A673 (cell line): ENCODE measurements around the gene GSDMA. TPM values are rescaled to one million over a fixed set of nuclear protein-coding genes. Genes with fewer than 3 reads are reported as not detected.

Experiments used
- Bru-seq: library from RNA; stranded (reverse); fragments of 400-500 nt; gene quantifications from one replicate; lab custom pipeline; 2021; lab: Mats Ljungman, UMichigan
- BruChase-seq, 2 experiments: library from RNA; stranded (reverse); fragments of 400-500 nt; gene quantifications; one replicate each; lab custom pipeline; 2021; lab: Mats Ljungman, UMichigan
- BruUV-seq: library from RNA; stranded (reverse); fragments of 400-500 nt; replicated peaks from 2 replicates; lab custom pipeline; 2021; lab: Mats Ljungman, UMichigan
- CTCF ChIA-PET: fragments of 300-600 bp; sonication (Branson Sonifier 250); formaldehyde crosslinking; loops from one replicate; lab custom pipeline; 2022; ENCODE audit warnings: antibody characterized with exemption; lab: Charles Lee
- POLR2A ChIA-PET: fragments of 300-600 bp; sonication (Branson Sonifier 250); formaldehyde crosslinking; loops from one replicate; lab custom pipeline; 2022; ENCODE audit warnings: antibody characterized with exemption; ENCODE audit not compliant: low non-redundant PET; lab: Charles Lee
- DNase-seq: peaks from one replicate; pipeline ENCODE4 v3.0.0-alpha.2; 2015; ENCODE audit warnings: low spot score
- H3K27ac ChIP-seq: fragments of 200-600 bp; sonication (generic); 2 replicates; pipeline ENCODE4 v1.5.1; 2016; ENCODE audit warnings: mixed run types, low read depth, mild to moderate bottlenecking, mixed read lengths, antibody characterized with exemption, low read length; ENCODE audit not compliant: poor library complexity, severe bottlenecking
- H3K27me3 ChIP-seq: fragments of 200-600 bp; sonication (generic); replicated peaks from 2 replicates; pipeline ENCODE4 v1.6.1; 2017; ENCODE audit warnings: mixed run types, low read depth, mild to moderate bottlenecking, mixed read lengths, antibody characterized with exemption, low read length; ENCODE audit not compliant: insufficient read depth, poor library complexity
- H3K36me3 ChIP-seq: fragments of 200-600 bp; sonication (generic); 2 replicates; pipeline ENCODE4 v1.6.1; 2016; ENCODE audit warnings: mixed run types, mild to moderate bottlenecking, mixed read lengths, antibody characterized with exemption, low read length; ENCODE audit not compliant: insufficient read depth, poor library complexity, severe bottlenecking
- H3K4me1 ChIP-seq: fragments of 200-600 bp; sonication (generic); 2 replicates; pipeline ENCODE4 v1.6.1; 2017; ENCODE audit warnings: mixed run types, mild to moderate bottlenecking, mixed read lengths, antibody characterized with exemption, low read length; ENCODE audit not compliant: insufficient read depth, poor library complexity, severe bottlenecking
- H3K4me3 ChIP-seq: fragments of 200-600 bp; sonication (generic); 2 replicates; pipeline ENCODE4 v1.5.1; 2016; ENCODE audit warnings: low read depth, mixed run types, mild to moderate bottlenecking, mixed read lengths, low read length; ENCODE audit not compliant: poor library complexity, severe bottlenecking
- H3K9me3 ChIP-seq: fragments of 200-600 bp; sonication (generic); 2 replicates; pipeline ENCODE4 v1.6.1; 2016; ENCODE audit warnings: mixed run types, low read depth, mild to moderate bottlenecking, mixed read lengths, antibody characterized with exemption, low read length; ENCODE audit not compliant: poor library complexity, severe bottlenecking
- EZH2 ChIP-seq: fragments of 200-600 bp; sonication (generic); IDR thresholded peaks from 2 replicates; pipeline ENCODE4 v1.6.1; 2017; ENCODE audit warnings: borderline replicate concordance, low read depth, mild to moderate bottlenecking, mixed read lengths, antibody characterized with exemption, low read length; ENCODE audit not compliant: poor library complexity, severe bottlenecking
- intact Hi-C: fragments of 100-400 bp; cut with micrococcal nuclease; formaldehyde crosslinking; loops from one replicate; pipeline ENCODE4 v1.10.0; 2022; ENCODE audit not compliant: unreplicated experiment
- long read RNA-seq: library from polyadenylated mRNA; stranded (forward); transcript quantifications from one replicate; pipeline ENCODE4 v2.0.0, GENCODE V29; 2022
- total RNA-seq: library from RNA; stranded (reverse); gene quantifications from 2 replicates; pipeline ENCODE4 v1.2.3, GENCODE V29; 2021
- TF ChIP-seq, protein P1 (sequence below): fragments of 300-800, 200-600 bp; sonication (generic); conservative IDR thresholded peaks from 2 replicates; pipeline ENCODE4 v1.5.1; 2017; ENCODE audit warnings: low read depth, mild to moderate bottlenecking, antibody characterized with exemption, low read length, moderate library complexity, mixed read lengths

The GSDMA gene, protein sequence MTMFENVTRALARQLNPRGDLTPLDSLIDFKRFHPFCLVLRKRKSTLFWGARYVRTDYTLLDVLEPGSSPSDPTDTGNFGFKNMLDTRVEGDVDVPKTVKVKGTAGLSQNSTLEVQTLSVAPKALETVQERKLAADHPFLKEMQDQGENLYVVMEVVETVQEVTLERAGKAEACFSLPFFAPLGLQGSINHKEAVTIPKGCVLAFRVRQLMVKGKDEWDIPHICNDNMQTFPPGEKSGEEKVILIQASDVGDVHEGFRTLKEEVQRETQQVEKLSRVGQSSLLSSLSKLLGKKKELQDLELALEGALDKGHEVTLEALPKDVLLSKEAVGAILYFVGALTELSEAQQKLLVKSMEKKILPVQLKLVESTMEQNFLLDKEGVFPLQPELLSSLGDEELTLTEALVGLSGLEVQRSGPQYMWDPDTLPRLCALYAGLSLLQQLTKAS
- not detected in 2 replicates for total RNA-seq
- Bru-seq, nascent RNA = percentile 7 among the genes with signal in this experiment
- BruChase-seq, experiment 1, labeled RNA remaining after a 2-hour chase = not detected
- BruChase-seq, experiment 2, labeled RNA remaining after a 6-hour chase = percentile 3 among the genes with signal in this experiment
- long read RNA-seq = 0 reads

DNA sequence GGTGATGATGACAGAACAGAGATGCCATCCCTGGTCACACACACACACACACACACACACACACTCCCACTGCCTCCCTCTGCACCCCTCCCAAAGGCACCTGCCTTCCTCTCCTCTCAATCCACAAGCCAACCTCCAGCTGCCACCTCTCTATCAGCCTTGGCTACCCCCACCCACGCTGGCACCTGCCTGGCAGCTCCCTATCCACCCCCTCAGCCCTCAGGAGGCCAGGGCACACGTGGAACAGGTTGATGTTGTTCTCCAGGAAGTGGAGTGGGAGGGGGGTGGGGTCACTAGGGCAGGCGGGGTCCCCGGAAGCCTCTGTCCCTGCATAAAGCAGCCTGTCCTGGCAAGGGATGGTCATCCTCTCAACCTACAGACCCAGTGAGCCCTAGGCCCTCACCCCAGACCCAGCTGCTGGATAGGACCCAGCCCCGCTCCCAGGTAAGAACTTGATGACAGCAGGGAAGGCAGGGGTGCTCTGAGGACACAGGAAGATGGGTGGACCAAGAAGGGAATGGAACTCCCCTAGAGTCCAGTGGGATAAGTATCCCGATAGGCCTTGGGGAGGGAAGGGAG lies at the start of gene GSDMA:
TSS of gene GSDMA (plus strand) at position 363 of the 579 bp plus-strand sequence. CDS start 2,684 bp downstream, outside the sequence.
- Histone ChIP-seq H3K36me3 (no peaks in the 10 kb centered on the region), H3K4me1 (no peaks in the 10 kb centered on the region), H3K4me3 (no peak within 1 kb of the TSS), H3K27ac (no peak within 1 kb of the TSS), H3K9me3 (no peaks in the 10 kb centered on the region), H3K27me3 (no peaks in the 10 kb centered on the region)
- DNase-seq = no peak
- TF ChIP-seq EZH2 = no peak
- TF ChIP-seq, protein P1, sequence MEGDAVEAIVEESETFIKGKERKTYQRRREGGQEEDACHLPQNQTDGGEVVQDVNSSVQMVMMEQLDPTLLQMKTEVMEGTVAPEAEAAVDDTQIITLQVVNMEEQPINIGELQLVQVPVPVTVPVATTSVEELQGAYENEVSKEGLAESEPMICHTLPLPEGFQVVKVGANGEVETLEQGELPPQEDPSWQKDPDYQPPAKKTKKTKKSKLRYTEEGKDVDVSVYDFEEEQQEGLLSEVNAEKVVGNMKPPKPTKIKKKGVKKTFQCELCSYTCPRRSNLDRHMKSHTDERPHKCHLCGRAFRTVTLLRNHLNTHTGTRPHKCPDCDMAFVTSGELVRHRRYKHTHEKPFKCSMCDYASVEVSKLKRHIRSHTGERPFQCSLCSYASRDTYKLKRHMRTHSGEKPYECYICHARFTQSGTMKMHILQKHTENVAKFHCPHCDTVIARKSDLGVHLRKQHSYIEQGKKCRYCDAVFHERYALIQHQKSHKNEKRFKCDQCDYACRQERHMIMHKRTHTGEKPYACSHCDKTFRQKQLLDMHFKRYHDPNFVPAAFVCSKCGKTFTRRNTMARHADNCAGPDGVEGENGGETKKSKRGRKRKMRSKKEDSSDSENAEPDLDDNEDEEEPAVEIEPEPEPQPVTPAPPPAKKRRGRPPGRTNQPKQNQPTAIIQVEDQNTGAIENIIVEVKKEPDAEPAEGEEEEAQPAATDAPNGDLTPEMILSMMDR = no peak
- ChIA-PET POLR2A (no interaction called here), CTCF (no interaction called here)
- intact Hi-C loops = no loop called here
- no TSS peak for BruUV-seq

GRCh38 chr17:39913989-39914388 lies 48.8 kb upstream of the GSDMA start:
- no peaks in the 10 kb centered on the region for H3K27me3 ChIP-seq
- no peak overlapping the region for H3K4me3 ChIP-seq
- H3K9me3 ChIP-seq = no peaks in the 10 kb centered on the region
- no TSS peak for BruUV-seq
- ChIA-PET CTCF (no interaction called here), POLR2A (no interaction called here)
- no peaks in the 10 kb centered on the region for H3K4me1 ChIP-seq
- no peaks in the 10 kb centered on the region for H3K36me3 ChIP-seq
- no peak overlapping the region for H3K27ac ChIP-seq
- TF ChIP-seq EZH2 = no peak
- TF ChIP-seq, protein P1 = no peak
- no peak for DNase-seq
- intact Hi-C loops = no loop called here

DNA sequence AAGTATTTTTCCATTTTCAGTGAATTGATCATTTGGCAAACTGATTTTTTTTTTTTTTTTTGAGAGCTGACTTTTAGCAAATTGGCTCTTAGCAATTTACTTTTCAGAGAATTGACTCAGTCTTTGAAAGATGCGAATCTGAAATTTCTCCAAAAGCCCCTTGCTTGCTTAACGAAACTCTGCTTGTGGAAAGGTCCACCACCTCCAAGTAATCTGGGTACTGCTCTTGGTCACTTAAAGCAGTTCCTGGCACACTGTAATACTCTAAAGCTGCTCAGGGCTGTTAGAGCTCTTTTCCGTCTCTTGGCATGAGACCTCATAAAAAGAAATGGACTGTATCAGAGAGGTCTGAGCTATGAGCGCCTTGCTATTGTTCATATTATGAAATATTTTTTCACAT lies 47.2 kb upstream of the GSDMA start:
- intact Hi-C loops = no loop called here
- CTCF ChIA-PET = no interaction called here
- Histone ChIP-seq H3K4me1 (no peaks in the 10 kb centered on the region), H3K36me3 (no peaks in the 10 kb centered on the region), H3K9me3 (no peaks in the 10 kb centered on the region), H3K4me3 (no peak overlapping the region), H3K27me3 (no peaks in the 10 kb centered on the region), H3K27ac (no peak overlapping the region)
- TF ChIP-seq, protein P1 = no peak
- no peak for TF ChIP-seq EZH2
- POLR2A ChIA-PET = no interaction called here
- no peak for DNase-seq
- no TSS peak for BruUV-seq
